H9 (cell line): ENCODE results near the gene TBC1D1. TPM values are rescaled to one million over a fixed set of nuclear protein-coding genes. Genes with fewer than 3 reads are reported as not detected.

Experiments used
- DNase-seq: peaks from one replicate; pipeline ENCODE4 v3.0.0-alpha.2; 2017
- H2AFZ ChIP-seq: one replicate; pipeline ENCODE4 v1.6.1; 2013; ENCODE audit warnings: mild to moderate bottlenecking, low read length, control low read depth, moderate library complexity
- H2AK5ac ChIP-seq: 2 replicates; pipeline ENCODE4 v1.6.1; 2013; ENCODE audit warnings: low read length, control low read depth, mixed read lengths; ENCODE audit not compliant: insufficient read length
- H2BK120ac ChIP-seq: one replicate; pipeline ENCODE4 v1.6.1; 2013; ENCODE audit warnings: low read depth, mild to moderate bottlenecking, low read length, control low read depth, inconsistent platforms; ENCODE audit not compliant: poor library complexity, severe bottlenecking
- H2BK12ac ChIP-seq: 2 replicates; pipeline ENCODE4 v1.6.1; 2013; ENCODE audit warnings: low read length, control low read depth, mixed read lengths, low read depth; ENCODE audit not compliant: insufficient read length
- H2BK15ac ChIP-seq: 2 replicates; pipeline ENCODE4 v1.6.1; 2013; ENCODE audit warnings: low read depth, low read length, control low read depth
- H2BK20ac ChIP-seq: one replicate; pipeline ENCODE4 v1.6.1; 2013; ENCODE audit warnings: low read depth, mild to moderate bottlenecking, low read length, control low read depth, inconsistent platforms; ENCODE audit not compliant: poor library complexity, severe bottlenecking
- H2BK5ac ChIP-seq: 2 replicates; pipeline ENCODE4 v1.6.1; 2013; ENCODE audit warnings: low read length, control low read depth, mixed read lengths; ENCODE audit not compliant: insufficient read length
- H3K14ac ChIP-seq: 2 replicates; pipeline ENCODE4 v1.6.1; 2013; ENCODE audit warnings: low read length, control low read depth; ENCODE audit not compliant: insufficient read depth
- H3K18ac ChIP-seq: 2 replicates; pipeline ENCODE4 v1.6.1; 2013; ENCODE audit warnings: low read depth, mild to moderate bottlenecking, mixed read lengths, low read length, control low read depth; ENCODE audit not compliant: insufficient read length
- H3K23ac ChIP-seq: 2 replicates; pipeline ENCODE4 v1.6.1; 2013; ENCODE audit warnings: low read length, control low read depth, mixed read lengths, low read depth; ENCODE audit not compliant: insufficient read length
- H3K23me2 ChIP-seq: 2 replicates; pipeline ENCODE4 v1.6.1; 2013; ENCODE audit warnings: low read depth, mild to moderate bottlenecking, mixed read lengths, low read length, control low read depth; ENCODE audit not compliant: insufficient read length, poor library complexity, severe bottlenecking
- H3K27ac ChIP-seq: 2 replicates; pipeline ENCODE4 v1.5.1; 2013; ENCODE audit warnings: low read length, control low read depth, mixed read lengths, low read depth; ENCODE audit not compliant: insufficient read length
- H3K27me3 ChIP-seq: 2 replicates; pipeline ENCODE4 v1.6.1; 2013; ENCODE audit warnings: low read length, control low read depth, inconsistent platforms; ENCODE audit not compliant: insufficient read depth
- H3K4ac ChIP-seq: 2 replicates; pipeline ENCODE4 v1.6.1; 2013; ENCODE audit warnings: low read depth, mild to moderate bottlenecking, control low read depth, inconsistent platforms, low read length, moderate library complexity
- H3K4me1 ChIP-seq: 2 replicates; pipeline ENCODE4 v1.6.1; 2013; ENCODE audit warnings: low read length, control low read depth, inconsistent platforms; ENCODE audit not compliant: insufficient read depth
- H3K4me2 ChIP-seq: 2 replicates; pipeline ENCODE4 v1.6.1; 2013; ENCODE audit warnings: low read length, control low read depth, mixed read lengths; ENCODE audit not compliant: insufficient read length, insufficient read depth
- H3K56ac ChIP-seq: 2 replicates; pipeline ENCODE4 v1.6.1; 2013; ENCODE audit warnings: low read depth, mild to moderate bottlenecking, mixed read lengths, low read length, control low read depth; ENCODE audit not compliant: insufficient read length
- H3K79me1 ChIP-seq: 2 replicates; pipeline ENCODE4 v1.6.1; 2013; ENCODE audit warnings: low read depth, mild to moderate bottlenecking, moderate library complexity, low read length, control low read depth, inconsistent platforms; ENCODE audit not compliant: insufficient read depth, poor library complexity, severe bottlenecking
- H3K79me2 ChIP-seq: 2 replicates; pipeline ENCODE4 v1.6.1; 2013; ENCODE audit warnings: low read length, control low read depth, inconsistent platforms; ENCODE audit not compliant: insufficient read depth
- H3K9ac ChIP-seq: 2 replicates; pipeline ENCODE4 v1.6.1; 2013; ENCODE audit warnings: low read length, control low read depth, mixed read lengths; ENCODE audit not compliant: insufficient read length; ENCODE audit errors: extremely low read depth
- H3K9me3 ChIP-seq: one replicate; pipeline ENCODE4 v1.6.1; 2013; ENCODE audit warnings: low read depth, low read length, inconsistent platforms; ENCODE audit not compliant: control insufficient read depth
- H3T11ph ChIP-seq: one replicate; pipeline ENCODE4 v1.6.1; 2013; ENCODE audit warnings: mild to moderate bottlenecking, low read length, control low read depth, inconsistent platforms
- H4K20me1 ChIP-seq: one replicate; pipeline ENCODE4 v1.6.1; 2013; ENCODE audit not compliant: control insufficient read depth, insufficient read length, insufficient read depth
- H4K5ac ChIP-seq: 2 replicates; pipeline ENCODE4 v1.6.1; 2013; ENCODE audit warnings: low read depth, mild to moderate bottlenecking, mixed read lengths, low read length, control low read depth; ENCODE audit not compliant: insufficient read length
- H4K8ac ChIP-seq: replicated peaks from 2 replicates; pipeline ENCODE4 v1.6.1; 2013; ENCODE audit warnings: low read length, control low read depth, mixed read lengths, low read depth; ENCODE audit not compliant: insufficient read length
- H4K91ac ChIP-seq: 2 replicates; pipeline ENCODE4 v1.6.1; 2013; ENCODE audit warnings: low read depth, mild to moderate bottlenecking, moderate library complexity, mixed read lengths, low read length, control low read depth; ENCODE audit not compliant: insufficient read length
- H3K27ac Mint-ChIP-seq, 3 experiments: 2 replicates in 2 of 3; 3 replicates in 1 of 3; pipeline ENCODE4 v1.8.0; 2020 to 2021; ENCODE audit warnings: mixed read lengths in 3 of 3, mild to moderate bottlenecking in 1 of 3, moderate library complexity in 1 of 3
- H3K27me3 Mint-ChIP-seq: 2 replicates; pipeline ENCODE4 v1.8.0; 2021; ENCODE audit warnings: low read depth, mild to moderate bottlenecking, moderate library complexity, mixed read lengths
- H3K36me3 Mint-ChIP-seq, 3 experiments: 2 replicates in 2 of 3; 3 replicates in 1 of 3; pipeline ENCODE4 v1.8.0; 2020 to 2021; ENCODE audit warnings: low read depth in 3 of 3, mixed read lengths in 3 of 3; ENCODE audit not compliant: insufficient read depth in 1 of 3
- H3K4me1 Mint-ChIP-seq, 2 experiments: 2 replicates each; pipeline ENCODE4 v1.8.0; 2020; ENCODE audit warnings: mixed read lengths in 2 of 2
- H3K4me3 Mint-ChIP-seq, 2 experiments: 2 replicates in 1 of 2; 3 replicates in 1 of 2; pipeline ENCODE4 v1.8.0; 2020 to 2021; ENCODE audit warnings: mild to moderate bottlenecking in 2 of 2, mixed read lengths in 2 of 2, moderate library complexity in 1 of 2
- H3K9me3 Mint-ChIP-seq, 2 experiments: 2 replicates in 1 of 2; 3 replicates in 1 of 2; pipeline ENCODE4 v1.8.0; 2020; ENCODE audit warnings: mild to moderate bottlenecking in 2 of 2, mixed read lengths in 2 of 2, moderate library complexity in 1 of 2
- CTCF ChIP-seq: fragments of 200-600 bp; sonication (generic); conservative IDR thresholded peaks from 3 replicates; pipeline ENCODE4 v1.8.0; 2021; ENCODE audit warnings: antibody characterized with exemption, mild to moderate bottlenecking
- WGBS: extraction: QIAGEN DNeasy Blood & Tissue Kit; methylation state at CpG from one replicate; pipeline ENCODE4 v1.1.7; 2013; ENCODE audit warnings: missing lambda C conversion rate, low lambda C conversion rate, mixed read lengths; ENCODE audit not compliant: insufficient read length; ENCODE audit errors: extremely low coverage; 5-methylcytosine and 5-hydroxymethylcytosine counted together
- total RNA-seq: library from RNA; stranded (reverse); gene quantifications from 2 replicates; pipeline ENCODE4 v1.2.1, GENCODE V29; 2021

Gene TBC1D1
- total RNA-seq, 1 experiment from 2014 or later, result 109 TPM

- Histone ChIP-seq H3K14ac (no peak overlapping the region), H3K56ac (no peak overlapping the region)
- no peaks in the 10 kb centered on the region for H3K9me3 Mint-ChIP-seq
Observed at GRCh38 chr4:38040619-38041018, 149.7 kb downstream of the TBC1D1 start.

More at GRCh38 chr4:38040619-38041018, 149.7 kb downstream of the TBC1D1 start:
- no peak overlapping the region for H2BK20ac ChIP-seq
- H3K4me2 ChIP-seq, result no peak overlapping the region
- H3K9me3 ChIP-seq, result no peaks in the 10 kb centered on the region
- no peaks in the 10 kb centered on the region for H3K4me1 ChIP-seq
- no peak overlapping the region for H2AK5ac ChIP-seq
- H3K27me3 ChIP-seq, result no peaks in the 10 kb centered on the region
- no peaks in the 10 kb centered on the region for H4K20me1 ChIP-seq
- H3K23ac ChIP-seq, result no peak overlapping the region
- no peak overlapping the region for H2BK15ac ChIP-seq
- H3K79me1 ChIP-seq, result no peaks in the 10 kb centered on the region
- H4K91ac ChIP-seq, result no peak overlapping the region
- H2BK12ac ChIP-seq, result no peak overlapping the region
- H3K79me2 ChIP-seq, result no peaks in the 10 kb centered on the region
- no CpG with 5 or more reads among the region's 7 CpGs for WGBS
- no peak overlapping the region for H3K9ac ChIP-seq
- H3T11ph ChIP-seq, result no peak overlapping the region
- no peak overlapping the region for H3K18ac ChIP-seq
- no peaks in the 10 kb centered on the region for H3K27me3 Mint-ChIP-seq
- H3K27ac ChIP-seq, result no peak overlapping the region
- no peak overlapping the region for H3K4ac ChIP-seq
- H3K23me2 ChIP-seq, result no peaks in the 10 kb centered on the region
- no peak overlapping the region for H2BK120ac ChIP-seq
- H4K5ac ChIP-seq, result no peak overlapping the region
- H3K4me3 Mint-ChIP-seq, result no peak overlapping the region
- no peak for DNase-seq
- no peak overlapping the region for H4K8ac ChIP-seq
- H2AFZ ChIP-seq, result no peak overlapping the region
- no peak overlapping the region for H2BK5ac ChIP-seq
- no peak for TF ChIP-seq CTCF
- H3K27ac Mint-ChIP-seq, result no peak overlapping the region
- H3K4me1 Mint-ChIP-seq, result peaks cover under 1% of the 10 kb centered on the region in 2 experiments; a peak in 2 of 4 replicates
- H3K36me3 Mint-ChIP-seq, result peaks cover 17 to 52% (median 19%) of the 10 kb centered on the region in 3 experiments; a peak in 6 of 7 replicates
